ENCODE data around the gene SLC23A2. TPM values are rescaled to one million over a fixed set of nuclear protein-coding genes. Genes with fewer than 3 reads are reported as not detected.
A peak's percentile ranks its signal among the peaks of the same experiment; 100 is the strongest.

The SLC23A2 gene
- polyA plus RNA-seq, 2 donors, result 3.1 TPM

DNA sequence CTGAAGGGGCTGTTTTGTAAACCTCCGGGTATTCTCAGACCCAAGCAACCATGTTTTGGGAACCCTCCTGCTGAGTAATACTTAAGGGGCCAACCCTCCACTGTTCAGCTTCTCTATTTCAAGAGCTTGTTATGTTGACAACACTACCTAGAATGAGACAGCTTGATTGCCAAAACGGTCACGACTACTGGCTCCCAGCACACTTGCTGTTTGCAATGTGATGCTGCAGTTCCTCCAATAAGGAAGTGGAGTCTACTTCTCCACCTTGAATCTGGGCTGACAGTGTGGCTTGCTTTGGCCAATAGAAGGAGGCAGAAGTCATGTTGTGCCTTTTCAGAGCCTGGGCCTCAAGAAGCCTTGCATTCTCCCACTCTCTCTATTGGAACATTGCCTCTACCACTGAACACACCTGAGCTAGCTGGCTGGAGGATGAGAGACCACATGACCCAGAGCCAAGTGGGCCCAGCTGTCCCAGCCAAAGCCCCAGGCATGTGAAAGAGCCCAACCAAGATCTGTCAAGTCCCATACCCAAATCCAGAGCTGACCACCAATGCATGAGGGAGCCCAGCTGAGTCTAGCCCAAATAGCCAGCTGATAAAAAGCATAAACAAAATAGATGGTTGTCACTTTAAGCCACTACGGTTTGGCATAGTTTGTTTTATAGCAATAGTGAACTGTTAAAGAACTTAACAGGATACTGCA is 171.6 kb downstream of the SLC23A2 start:
- no peaks in the 10 kb centered on the region for H3K4me1 ChIP-seq (ENCODE audit: control insufficient read depth in 2 of 2, insufficient read depth in 2 of 2, low read length in 1 of 2)
- no peaks in the 10 kb centered on the region for H3K36me3 ChIP-seq (ENCODE audit: control insufficient read depth in 2 of 2, insufficient read depth in 2 of 2, low read length in 1 of 2)
- H3K9me3 ChIP-seq (ENCODE audit: control insufficient read depth in 2 of 2, insufficient read depth in 1 of 2, low read depth in 1 of 2, low read length in 1 of 2), result no peaks in the 10 kb centered on the region
- no peak overlapping the region for H3K27ac ChIP-seq (ENCODE audit: low read depth in 2 of 2, low read length in 1 of 2)
- no peak overlapping the region for H3K4me3 ChIP-seq (ENCODE audit: low read depth in 1 of 2, low read length in 2 of 2)
- no peaks in the 10 kb centered on the region for H3K27me3 ChIP-seq (ENCODE audit: control insufficient read depth in 1 of 2, insufficient read depth in 2 of 2, low read length in 2 of 2)
- WGBS, 2 donors, result 62 to 65% methylated on average over 4 of the region's 4 CpGs

DNA sequence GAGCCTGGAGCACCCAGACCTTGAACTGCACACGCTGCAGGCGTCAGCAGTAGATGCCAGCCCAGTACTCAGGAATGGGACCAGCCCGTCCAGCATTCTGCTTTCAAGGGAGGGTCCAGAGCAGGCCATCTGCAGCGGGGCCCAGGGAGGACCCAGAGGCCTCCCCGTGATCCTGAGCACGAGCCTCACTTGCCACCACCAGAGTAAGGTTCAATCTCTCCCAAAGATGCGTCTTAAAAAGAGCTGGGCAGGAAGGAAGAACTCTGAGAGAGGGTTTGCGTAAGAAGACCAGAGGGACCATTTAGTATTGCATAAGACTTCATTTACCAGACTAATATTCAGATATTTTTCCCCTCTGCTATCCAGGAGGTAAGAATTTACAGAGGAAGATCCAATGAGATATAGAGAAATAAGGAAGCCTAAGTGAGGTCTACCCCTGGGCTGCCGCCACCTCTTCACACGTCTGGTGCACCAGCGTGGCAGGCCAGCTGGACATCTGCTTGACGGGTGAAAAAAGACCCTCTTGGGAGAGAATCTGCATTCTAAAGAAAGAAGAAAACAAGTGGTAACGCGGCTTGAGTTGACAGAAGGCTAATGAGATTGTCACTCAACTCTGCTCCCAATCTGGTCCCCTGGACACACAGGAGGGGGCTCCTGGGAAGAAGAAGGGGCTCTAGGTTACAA is 172.3 kb downstream of the SLC23A2 start:
- Histone ChIP-seq H3K27me3 (ENCODE audit: control insufficient read depth in 1 of 2, insufficient read depth in 2 of 2, low read length in 2 of 2) (no peaks in the 10 kb centered on the region), H3K4me1 (ENCODE audit: control insufficient read depth in 2 of 2, insufficient read depth in 2 of 2, low read length in 1 of 2) (no peaks in the 10 kb centered on the region), H3K9me3 (ENCODE audit: control insufficient read depth in 2 of 2, insufficient read depth in 1 of 2, low read depth in 1 of 2, low read length in 1 of 2) (no peaks in the 10 kb centered on the region), H3K4me3 (ENCODE audit: low read depth in 1 of 2, low read length in 2 of 2) (no peak overlapping the region), H3K27ac (ENCODE audit: low read depth in 2 of 2, low read length in 1 of 2) (no peak overlapping the region), H3K36me3 (ENCODE audit: control insufficient read depth in 2 of 2, insufficient read depth in 2 of 2, low read length in 1 of 2) (no peaks in the 10 kb centered on the region)
- WGBS, 2 donors, result 77 to 90% methylated on average over 14 of the region's 14 CpGs

DNA sequence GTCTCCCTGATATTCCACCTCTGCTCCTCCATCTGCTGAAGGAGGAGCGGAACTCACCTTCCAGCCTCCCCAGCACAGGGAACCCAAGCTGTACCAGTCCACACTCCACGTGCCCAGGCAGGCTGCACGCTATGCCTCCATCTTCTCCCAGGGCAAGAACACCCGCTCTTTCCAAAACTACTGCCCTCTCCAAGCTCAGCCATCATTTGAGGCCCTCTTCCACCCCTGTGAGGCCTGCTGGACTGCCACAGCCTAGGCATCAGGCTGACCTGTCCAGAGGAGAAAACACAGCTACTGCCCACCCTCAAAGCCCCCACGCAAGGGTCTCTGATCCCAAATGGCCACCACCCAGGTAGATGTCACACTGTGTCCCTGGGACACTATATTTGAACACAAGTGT is 179.7 kb downstream of the SLC23A2 start:
- Histone ChIP-seq H3K27ac (ENCODE audit: low read depth in 2 of 2, low read length in 1 of 2) (peak overlapping the region in 1 of 2 donors; percentile 13), H3K4me3 (ENCODE audit: low read depth in 1 of 2, low read length in 2 of 2) (no peak overlapping the region), H3K4me1 (ENCODE audit: control insufficient read depth in 2 of 2, insufficient read depth in 2 of 2, low read length in 1 of 2) (peaks cover 4 to 13% of the 10 kb centered on the region in 2 donors), H3K27me3 (ENCODE audit: control insufficient read depth in 1 of 2, insufficient read depth in 2 of 2, low read length in 2 of 2) (no peaks in the 10 kb centered on the region), H3K36me3 (ENCODE audit: control insufficient read depth in 2 of 2, insufficient read depth in 2 of 2, low read length in 1 of 2) (no peaks in the 10 kb centered on the region), H3K9me3 (ENCODE audit: control insufficient read depth in 2 of 2, insufficient read depth in 1 of 2, low read depth in 1 of 2, low read length in 1 of 2) (no peaks in the 10 kb centered on the region)
- WGBS, 2 donors, result 92 to 94% methylated on average over 5 of the region's 5 CpGs

DNA sequence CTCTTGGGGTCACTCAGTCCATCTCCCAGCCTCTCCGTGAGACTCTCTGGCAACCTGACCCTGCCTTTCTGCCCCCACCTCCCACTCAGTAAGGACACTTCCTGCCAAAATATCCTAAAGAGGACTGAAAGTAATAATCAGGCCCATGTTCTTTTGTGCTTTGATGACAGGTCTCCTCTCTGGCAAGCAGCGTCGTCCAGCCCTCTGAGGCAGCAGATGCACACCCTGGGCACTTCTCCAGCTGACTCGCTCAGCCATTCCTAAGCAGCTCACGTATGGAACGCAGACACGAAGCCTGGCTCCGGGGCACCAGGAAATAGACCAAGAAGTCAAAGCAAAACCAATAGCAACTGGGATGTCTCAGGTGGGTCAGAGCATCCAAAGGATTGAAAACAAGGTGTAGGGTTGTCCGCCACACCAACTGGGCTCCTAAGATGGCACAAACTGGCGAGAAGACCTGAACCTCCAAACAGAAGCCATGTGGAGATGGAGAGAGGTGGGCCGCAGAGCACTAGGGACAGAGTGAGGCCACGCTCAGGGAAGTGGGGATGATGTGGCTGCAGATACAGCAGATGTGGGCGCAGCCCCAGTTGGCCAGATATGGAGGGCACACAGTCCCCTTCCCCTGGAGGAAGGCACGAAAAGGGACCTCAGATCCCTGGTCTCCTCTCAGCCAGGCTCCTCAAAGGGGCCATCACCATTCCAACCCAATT is 180.3 kb downstream of the SLC23A2 start:
- H3K27me3 ChIP-seq (ENCODE audit: control insufficient read depth in 1 of 2, insufficient read depth in 2 of 2, low read length in 2 of 2), result no peaks in the 10 kb centered on the region
- no peak overlapping the region for H3K4me3 ChIP-seq (ENCODE audit: low read depth in 1 of 2, low read length in 2 of 2)
- peaks cover 4 to 13% of the 10 kb centered on the region in 2 donors for H3K4me1 ChIP-seq (ENCODE audit: control insufficient read depth in 2 of 2, insufficient read depth in 2 of 2, low read length in 1 of 2)
- H3K9me3 ChIP-seq (ENCODE audit: control insufficient read depth in 2 of 2, insufficient read depth in 1 of 2, low read depth in 1 of 2, low read length in 1 of 2), result no peaks in the 10 kb centered on the region
- H3K36me3 ChIP-seq (ENCODE audit: control insufficient read depth in 2 of 2, insufficient read depth in 2 of 2, low read length in 1 of 2), result no peaks in the 10 kb centered on the region
- H3K27ac ChIP-seq (ENCODE audit: low read depth in 2 of 2, low read length in 1 of 2), result peak overlapping the region in 1 of 2 donors; percentile 51
- WGBS, 2 donors, result 60 to 68% methylated on average over 13 to 14 of the region's 14 CpGs

DNA sequence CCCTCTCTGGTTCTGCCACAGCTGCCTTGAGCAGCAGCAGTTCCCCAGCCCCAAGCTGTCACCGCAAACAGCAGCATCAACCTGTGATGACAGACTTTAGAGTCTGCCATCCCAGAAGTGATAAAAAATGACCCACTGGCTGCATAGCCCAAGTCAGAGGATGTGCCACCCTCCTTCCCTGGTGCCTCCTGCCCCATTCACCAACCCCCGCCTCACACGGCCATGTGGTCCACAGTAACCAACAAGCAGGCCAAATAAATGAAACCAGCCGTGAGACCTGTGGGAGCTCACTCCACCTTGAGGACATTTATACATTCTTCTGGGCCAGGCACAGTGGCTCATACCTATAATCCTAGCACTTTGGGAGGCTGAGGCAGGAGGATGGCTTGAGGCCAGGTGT is 181.4 kb downstream of the SLC23A2 start:
- Histone ChIP-seq H3K27ac (ENCODE audit: low read depth in 2 of 2, low read length in 1 of 2) (no peak overlapping the region), H3K9me3 (ENCODE audit: control insufficient read depth in 2 of 2, insufficient read depth in 1 of 2, low read depth in 1 of 2, low read length in 1 of 2) (no peaks in the 10 kb centered on the region), H3K27me3 (ENCODE audit: control insufficient read depth in 1 of 2, insufficient read depth in 2 of 2, low read length in 2 of 2) (no peaks in the 10 kb centered on the region), H3K4me3 (ENCODE audit: low read depth in 1 of 2, low read length in 2 of 2) (no peak overlapping the region), H3K36me3 (ENCODE audit: control insufficient read depth in 2 of 2, insufficient read depth in 2 of 2, low read length in 1 of 2) (no peaks in the 10 kb centered on the region), H3K4me1 (ENCODE audit: control insufficient read depth in 2 of 2, insufficient read depth in 2 of 2, low read length in 1 of 2) (peaks cover 4 to 13% of the 10 kb centered on the region in 2 donors)
- WGBS, 2 donors, result 93 to 99% methylated on average over 4 of the region's 4 CpGs

DNA sequence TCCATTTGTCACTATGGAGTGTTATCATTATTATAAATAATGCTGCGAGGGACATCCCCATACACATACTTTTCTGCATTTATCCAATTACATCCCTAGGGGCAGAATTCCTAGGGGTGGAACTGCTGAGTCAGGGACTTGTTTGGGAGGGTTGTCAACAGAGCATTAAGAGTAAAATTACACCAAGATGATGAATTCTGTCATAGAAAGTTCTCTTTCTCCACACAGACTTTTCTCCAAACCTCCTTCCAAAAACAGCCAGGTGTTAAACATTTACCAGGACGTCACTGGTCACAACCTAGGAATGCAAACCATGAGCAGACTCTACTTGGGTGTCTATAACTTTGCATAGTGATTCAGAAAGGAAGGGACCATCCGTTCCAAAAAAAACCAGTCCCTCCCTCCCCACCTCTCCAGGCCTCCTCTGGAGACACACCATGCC is 184.1 kb downstream of the SLC23A2 start:
- peaks cover 6 to 15% of the 10 kb centered on the region in 2 donors for H3K4me1 ChIP-seq (ENCODE audit: control insufficient read depth in 2 of 2, insufficient read depth in 2 of 2, low read length in 1 of 2)
- H3K27me3 ChIP-seq (ENCODE audit: control insufficient read depth in 1 of 2, insufficient read depth in 2 of 2, low read length in 2 of 2), result no peaks in the 10 kb centered on the region
- WGBS, 2 donors, result 50 to 56% methylated on average over 3 of the region's 3 CpGs
- H3K27ac ChIP-seq (ENCODE audit: low read depth in 2 of 2, low read length in 1 of 2), result no peak overlapping the region
- H3K9me3 ChIP-seq (ENCODE audit: control insufficient read depth in 2 of 2, insufficient read depth in 1 of 2, low read depth in 1 of 2, low read length in 1 of 2), result no peaks in the 10 kb centered on the region
- H3K36me3 ChIP-seq (ENCODE audit: control insufficient read depth in 2 of 2, insufficient read depth in 2 of 2, low read length in 1 of 2), result no peaks in the 10 kb centered on the region
- no peak overlapping the region for H3K4me3 ChIP-seq (ENCODE audit: low read depth in 1 of 2, low read length in 2 of 2)

DNA sequence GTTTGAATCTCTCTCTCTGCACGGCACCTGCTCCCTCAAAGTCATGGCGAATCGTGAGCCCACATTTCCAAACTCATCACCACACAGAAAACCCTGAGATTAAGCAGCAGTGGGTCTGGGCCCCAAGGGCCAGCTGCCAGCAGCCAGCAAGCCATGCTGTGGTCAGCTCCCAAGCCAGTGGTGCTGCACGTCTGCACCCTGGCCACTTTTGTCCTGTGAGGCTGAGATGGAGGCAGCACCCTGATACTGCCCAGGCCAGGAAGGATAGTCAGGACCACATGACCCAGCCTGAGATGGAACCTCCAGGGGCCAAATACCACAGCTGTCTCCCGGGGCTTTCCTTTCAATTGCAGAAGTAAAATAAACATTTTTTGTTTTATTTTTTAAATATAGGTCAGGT is 185.7 kb downstream of the SLC23A2 start:
- Histone ChIP-seq H3K9me3 (ENCODE audit: control insufficient read depth in 2 of 2, insufficient read depth in 1 of 2, low read depth in 1 of 2, low read length in 1 of 2) (no peaks in the 10 kb centered on the region), H3K4me1 (ENCODE audit: control insufficient read depth in 2 of 2, insufficient read depth in 2 of 2, low read length in 1 of 2) (peaks cover 5 to 8% of the 10 kb centered on the region in 2 donors), H3K4me3 (ENCODE audit: low read depth in 1 of 2, low read length in 2 of 2) (no peak overlapping the region), H3K27ac (ENCODE audit: low read depth in 2 of 2, low read length in 1 of 2) (peak overlapping the region in 1 of 2 donors; percentile 35), H3K36me3 (ENCODE audit: control insufficient read depth in 2 of 2, insufficient read depth in 2 of 2, low read length in 1 of 2) (no peaks in the 10 kb centered on the region), H3K27me3 (ENCODE audit: control insufficient read depth in 1 of 2, insufficient read depth in 2 of 2, low read length in 2 of 2) (no peaks in the 10 kb centered on the region)
- WGBS, 2 donors, result 77 to 80% methylated on average over 5 of the region's 5 CpGs

DNA sequence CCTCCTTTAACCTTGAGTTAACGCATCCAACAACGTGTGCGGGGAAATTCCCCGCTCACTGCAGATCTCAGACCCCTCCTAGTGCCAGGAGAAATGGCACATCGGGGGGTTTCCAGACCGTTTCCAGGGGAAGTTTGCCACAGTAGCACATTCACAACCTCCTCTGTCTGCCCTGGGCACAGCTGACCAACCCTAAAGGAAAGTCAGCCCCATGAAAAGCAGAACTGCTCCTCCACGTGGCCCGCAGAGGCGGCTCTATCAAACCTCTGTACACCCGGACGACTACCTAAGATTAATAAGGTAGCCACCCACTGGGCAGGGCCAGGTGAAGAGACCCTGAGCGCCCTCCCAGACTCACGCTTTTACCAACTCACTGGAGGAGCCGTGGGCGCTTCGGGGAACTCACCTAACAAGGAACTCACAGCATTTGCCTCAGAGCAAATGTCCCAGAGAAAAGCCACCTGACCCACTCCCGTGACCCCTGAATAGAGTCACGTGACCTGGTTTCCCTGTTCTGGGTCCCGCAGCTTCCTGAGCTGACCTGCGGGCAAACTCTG is 186.5 kb downstream of the SLC23A2 start:
- Histone ChIP-seq H3K27me3 (ENCODE audit: control insufficient read depth in 1 of 2, insufficient read depth in 2 of 2, low read length in 2 of 2) (no peaks in the 10 kb centered on the region), H3K4me3 (ENCODE audit: low read depth in 1 of 2, low read length in 2 of 2) (peak overlapping the region in 1 of 2 donors; percentile 0), H3K27ac (ENCODE audit: low read depth in 2 of 2, low read length in 1 of 2) (peak overlapping the region; percentile 35 to 51), H3K9me3 (ENCODE audit: control insufficient read depth in 2 of 2, insufficient read depth in 1 of 2, low read depth in 1 of 2, low read length in 1 of 2) (no peaks in the 10 kb centered on the region), H3K4me1 (ENCODE audit: control insufficient read depth in 2 of 2, insufficient read depth in 2 of 2, low read length in 1 of 2) (peaks cover 8% of the 10 kb centered on the region in 2 donors), H3K36me3 (ENCODE audit: control insufficient read depth in 2 of 2, insufficient read depth in 2 of 2, low read length in 1 of 2) (no peaks in the 10 kb centered on the region)
- 56 to 63% methylated on average over 20 of the region's 20 CpGs for WGBS, 2 donors

DNA sequence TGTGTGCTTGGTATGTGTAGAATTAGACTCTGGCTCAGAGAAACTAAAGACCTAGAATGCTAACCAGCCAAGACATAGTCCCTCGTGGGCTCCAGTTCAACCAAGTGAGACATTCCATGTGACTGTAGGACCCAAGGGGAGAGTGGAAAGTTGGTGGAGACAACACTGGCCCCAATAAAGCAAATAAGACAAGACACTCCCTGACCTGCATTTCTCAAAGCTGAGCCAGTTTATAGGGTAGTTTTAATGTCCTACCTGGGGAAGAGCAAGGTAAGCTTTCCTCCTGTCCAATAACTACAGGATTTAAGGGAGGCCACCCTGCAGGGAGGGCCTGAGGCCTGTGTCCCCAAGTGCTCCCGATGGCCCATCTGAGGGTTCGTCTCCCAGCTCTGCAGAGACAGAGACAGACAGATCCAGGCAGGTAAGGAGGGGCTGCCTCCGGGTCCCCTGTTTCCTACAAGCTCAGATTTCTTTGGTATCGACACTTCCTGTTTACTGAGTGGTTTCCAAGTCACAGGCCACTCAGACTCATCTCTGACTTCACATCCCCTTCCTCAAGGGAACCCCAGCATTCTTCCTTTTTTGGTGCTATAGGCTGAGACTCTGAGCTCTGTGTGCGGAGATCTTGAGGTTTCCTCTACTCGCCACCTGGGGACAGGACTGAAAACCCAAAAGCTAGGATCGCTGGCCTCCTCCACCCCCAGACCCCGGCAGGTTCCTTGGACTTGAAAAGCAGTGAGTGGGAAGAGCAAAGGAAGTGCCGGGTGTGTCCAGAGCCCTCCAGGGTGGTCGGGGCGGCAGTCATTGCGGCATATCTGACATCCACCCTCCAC is 187.2 kb downstream of the SLC23A2 start:
- WGBS, 2 donors, result 48 to 62% methylated on average over 13 of the region's 13 CpGs
- H3K4me3 ChIP-seq (ENCODE audit: low read depth in 1 of 2, low read length in 2 of 2), result no peak overlapping the region
- no peaks in the 10 kb centered on the region for H3K9me3 ChIP-seq (ENCODE audit: control insufficient read depth in 2 of 2, insufficient read depth in 1 of 2, low read depth in 1 of 2, low read length in 1 of 2)
- peaks cover 8% of the 10 kb centered on the region in 2 donors for H3K4me1 ChIP-seq (ENCODE audit: control insufficient read depth in 2 of 2, insufficient read depth in 2 of 2, low read length in 1 of 2)
- no peaks in the 10 kb centered on the region for H3K27me3 ChIP-seq (ENCODE audit: control insufficient read depth in 1 of 2, insufficient read depth in 2 of 2, low read length in 2 of 2)
- H3K27ac ChIP-seq (ENCODE audit: low read depth in 2 of 2, low read length in 1 of 2), result peak overlapping the region; percentile 42 to 54
- no peaks in the 10 kb centered on the region for H3K36me3 ChIP-seq (ENCODE audit: control insufficient read depth in 2 of 2, insufficient read depth in 2 of 2, low read length in 1 of 2)

Data from esophagus (tissue), 2 donors.